HCT116 (cell line): ENCODE results near the gene KPNA3. TPM values are rescaled to one million over a fixed set of nuclear protein-coding genes. Genes with fewer than 3 reads are reported as not detected.

ENCODE experiments used
- ATAC-seq: fragments of 200-7000 bp; cut with Tn5 transposase; 2 replicates; pipeline ENCODE4 v1.9.1; 2020; ENCODE audit warnings: mild to moderate bottlenecking, moderate library complexity
- BruUV-seq: library from RNA; stranded (reverse); fragments of 400-500 nt; replicated peaks from 2 replicates; lab custom pipeline; 2021; lab: Mats Ljungman, UMichigan
- CTCF ChIA-PET: fragments of 300-600 bp; sonication (Branson Sonifier 250); formaldehyde crosslinking; loops from one replicate; lab custom pipeline; 2021; ENCODE audit warnings: antibody characterized with exemption; lab: Charles Lee
- POLR2A ChIA-PET: fragments of 300-600, 350-600 bp; sonication (Branson Sonifier 250); formaldehyde crosslinking; loops from one replicate; lab custom pipeline; 2021; ENCODE audit warnings: antibody characterized with exemption; lab: Charles Lee
- RAD21 ChIA-PET, 2 experiments: fragments of 300-600 bp; sonication (Branson Sonifier 250); formaldehyde crosslinking; loops; one replicate each; lab custom pipeline; 2023; ENCODE audit warnings: low total read pairs in 2 of 2; ENCODE audit not compliant: uncharacterized antibody in 2 of 2, unreplicated experiment in 2 of 2, low non-redundant PET in 1 of 2; lab: Charles Lee
- DNase-seq: peaks from one replicate; pipeline ENCODE4 v3.0.0-alpha.2; 2010; ENCODE audit warnings: low read depth, low spot score
- H2AFZ ChIP-seq: fragments of 200-600 bp; shearing (Covaris generic), sonication (generic); 2 replicates; pipeline ENCODE4 v1.6.1; 2017; ENCODE audit warnings: low read depth, mixed run types, mixed read lengths, antibody characterized with exemption, low read length; ENCODE audit not compliant: poor library complexity, severe bottlenecking
- H3K27ac ChIP-seq: 2 replicates; pipeline ENCODE4 v1.5.1; 2012; ENCODE audit warnings: low read depth, low read length
- H3K27me3 ChIP-seq: fragments of 200-600 bp; sonication (generic); 2 replicates; pipeline ENCODE4 v1.6.1; 2016; ENCODE audit warnings: mixed run types, low read length, mixed read lengths; ENCODE audit not compliant: insufficient read depth
- H3K36me3 ChIP-seq, 2 experiments: fragments of 200-500 bp in 1 of 2; fragments of 200-600 bp in 1 of 2; sonication (Bioruptor generic) in 1 of 2; sonication (generic) in 1 of 2; 2 replicates each; pipeline versions ENCODE4 v1.5.1 to v1.6.1; 2014 to 2016; ENCODE audit warnings: low read length in 2 of 2, inconsistent platforms in 1 of 2, mixed read lengths in 1 of 2, mixed run types in 1 of 2; ENCODE audit not compliant: insufficient read depth in 2 of 2, control insufficient read depth in 1 of 2
- H3K4me1 ChIP-seq, 2 experiments: fragments of 200-600 bp in 1 of 2; sonication (generic) in 1 of 2; 2 replicates each; pipeline versions ENCODE4 v1.5.1 to v1.6.1; 2012 to 2017; ENCODE audit warnings: low read length in 2 of 2, inconsistent platforms in 1 of 2, mild to moderate bottlenecking in 1 of 2, mixed read lengths in 1 of 2, mixed run types in 1 of 2, moderate library complexity in 1 of 2; ENCODE audit not compliant: insufficient read depth in 2 of 2, control insufficient read depth in 1 of 2
- H3K4me2 ChIP-seq: fragments of 200-600 bp; sonication (generic); 2 replicates; pipeline ENCODE4 v1.6.1; 2017; ENCODE audit warnings: mixed run types, low read length, mixed read lengths
- H3K4me3 ChIP-seq, 2 experiments: fragments of 200-600 bp in 1 of 2; sonication (generic) in 1 of 2; replicated peaks in 1 of 2; 2 replicates each; pipeline ENCODE4 v1.5.1; 2011 to 2016; ENCODE audit warnings: low read length in 2 of 2, control low read depth in 1 of 2, low read depth in 1 of 2, mild to moderate bottlenecking in 1 of 2, mixed read lengths in 1 of 2, mixed run types in 1 of 2
- H3K79me2 ChIP-seq: fragments of 200-600 bp; sonication (generic); 2 replicates; pipeline ENCODE4 v1.6.1; 2017; ENCODE audit warnings: mild to moderate bottlenecking, mixed run types, low read length, moderate library complexity, mixed read lengths; ENCODE audit not compliant: insufficient read depth
- H3K9ac ChIP-seq: fragments of 200-600 bp; sonication (generic); 2 replicates; pipeline ENCODE4 v1.6.1; 2016; ENCODE audit warnings: low read length, mixed read lengths
- H3K9me2 ChIP-seq: fragments of 200-600 bp; sonication (generic), shearing (Covaris generic); 2 replicates; pipeline ENCODE4 v1.6.1; 2017; ENCODE audit warnings: mixed run types, mild to moderate bottlenecking, moderate library complexity; ENCODE audit not compliant: insufficient read depth
- H3K9me3 ChIP-seq, 2 experiments: fragments of 200-500 bp in 1 of 2; fragments of 200-600 bp in 1 of 2; sonication (Bioruptor generic) in 1 of 2; sonication (generic) in 1 of 2; 2 replicates each; pipeline ENCODE4 v1.6.1; 2014 to 2017; ENCODE audit warnings: low read length in 2 of 2, mixed read lengths in 2 of 2, inconsistent platforms in 1 of 2, low read depth in 1 of 2, mild to moderate bottlenecking in 1 of 2, mixed run types in 1 of 2, moderate library complexity in 1 of 2; ENCODE audit not compliant: control insufficient read depth in 1 of 2, insufficient read depth in 1 of 2
- H4K20me1 ChIP-seq: fragments of 200-600 bp; sonication (generic), shearing (Covaris generic); 2 replicates; pipeline ENCODE4 v1.6.1; 2017; ENCODE audit warnings: mixed run types, mild to moderate bottlenecking, moderate library complexity; ENCODE audit not compliant: insufficient read depth
- CBX3 ChIP-seq: IDR thresholded peaks from 2 replicates; pipeline ENCODE4 v1.6.1; 2012; ENCODE audit warnings: low read depth
- CEBPB ChIP-seq: IDR thresholded peaks from 2 replicates; pipeline ENCODE4 v1.6.1; 2012; ENCODE audit warnings: low read depth
- CTCF ChIP-seq, 3 experiments: fragments of 200-600 bp in 1 of 3; sonication (generic) in 1 of 3; IDR thresholded peaks in 2 of 3; conservative IDR thresholded peaks in 1 of 3; 2 replicates each; pipeline ENCODE4 v1.5.1; 2012 to 2017; ENCODE audit warnings: low read depth in 2 of 3, low read length in 2 of 3, antibody characterized with exemption in 1 of 3, borderline replicate concordance in 1 of 3, control low read depth in 1 of 3, mild to moderate bottlenecking in 1 of 3, mixed read lengths in 1 of 3, mixed run types in 1 of 3, moderate library complexity in 1 of 3; ENCODE audit not compliant: insufficient read depth in 1 of 3
- EGR1 ChIP-seq: IDR thresholded peaks from 2 replicates; pipeline ENCODE4 v1.6.1; 2012; ENCODE audit warnings: low read depth
- EZH2 ChIP-seq: fragments of 200-600 bp; sonication (generic); IDR thresholded peaks from 2 replicates; pipeline ENCODE4 v1.6.1; 2017; ENCODE audit warnings: antibody characterized with exemption, mixed run types
- EZH2phosphoT487 ChIP-seq: fragments of 200-600 bp; IDR thresholded peaks from 2 replicates; pipeline ENCODE4 v1.6.1; 2018; ENCODE audit warnings: antibody characterized with exemption, borderline replicate concordance
- FOSL1 ChIP-seq: IDR thresholded peaks from 2 replicates; pipeline ENCODE4 v1.6.1; 2012; ENCODE audit warnings: low read depth
- JUND ChIP-seq: IDR thresholded peaks from 2 replicates; pipeline ENCODE4 v1.6.1; 2012
- POLR2AphosphoS5 ChIP-seq: IDR thresholded peaks from 2 replicates; pipeline ENCODE4 v1.6.1; 2011; ENCODE audit warnings: mild to moderate bottlenecking, low read depth, low read length, moderate library complexity
- SIN3A ChIP-seq: IDR thresholded peaks from 2 replicates; pipeline ENCODE4 v1.6.1; 2012; ENCODE audit warnings: low read depth
- SP1 ChIP-seq: IDR thresholded peaks from 2 replicates; pipeline ENCODE4 v1.6.1; 2012; ENCODE audit warnings: low read depth
- TCF7L2 ChIP-seq: IDR thresholded peaks from 2 replicates; pipeline ENCODE4 v1.7.0; 2011; ENCODE audit warnings: borderline replicate concordance, inconsistent platforms; ENCODE audit not compliant: insufficient read depth, insufficient read length; ENCODE audit errors: extremely low read depth
- YY1 ChIP-seq: IDR thresholded peaks from 2 replicates; pipeline ENCODE4 v1.6.1; 2011; ENCODE audit warnings: low read length, low read depth, moderate library complexity, mild to moderate bottlenecking; ENCODE audit not compliant: insufficient replicate concordance; ENCODE audit errors: extremely low read depth
- ZBTB33 ChIP-seq: IDR thresholded peaks from 2 replicates; pipeline ENCODE4 v1.6.1; 2011; ENCODE audit warnings: mild to moderate bottlenecking, low read length, moderate library complexity; ENCODE audit not compliant: insufficient replicate concordance; ENCODE audit errors: extremely low read depth
- ZFX ChIP-seq: fragments of 450-650 bp; IDR thresholded peaks from 2 replicates; pipeline ENCODE4 v1.6.1; 2017
- ZNF274 ChIP-seq: fragments of 200-500 bp; sonication (Bioruptor generic); IDR thresholded peaks from 2 replicates; pipeline ENCODE4 v1.6.1; 2014; ENCODE audit warnings: mild to moderate bottlenecking, low read depth, low read length, inconsistent platforms
- intact Hi-C: fragments of 100-400 bp; cut with micrococcal nuclease; formaldehyde crosslinking; loops from 2 replicates; pipeline ENCODE4 v1.10.0; 2022
- total RNA-seq: library from RNA; stranded (reverse); gene quantifications from one replicate; pipeline ENCODE4 v1.2.1, GENCODE V29; 2021; ENCODE audit not compliant: unreplicated experiment
- TF ChIP-seq, protein P1 (sequence below): IDR thresholded peaks from 2 replicates; pipeline ENCODE4 v1.6.1; 2012

The KPNA3 gene
- total RNA-seq, 1 experiment from 2014 or later = 45.0 TPM

GRCh38 chr13:49678191-49678914 lies 114.1 kb downstream of the KPNA3 start (continued):
- TF ChIP-seq ZBTB33 (no peak), CEBPB (no peak), FOSL1 (no peak), ZNF274 (no peak), ZFX (no peak), YY1 (no peak), SP1 (no peak)

- Histone ChIP-seq H3K4me3 (no peak overlapping the region), H3K4me1 (no peaks in the 10 kb centered on the region), H3K9me2 (no peaks in the 10 kb centered on the region), H3K4me2 (no peak overlapping the region), H2AFZ (no peak overlapping the region), H3K79me2 (peaks cover 71% of the 10 kb centered on the region), H3K9ac (no peak overlapping the region), H3K27me3 (no peaks in the 10 kb centered on the region), H4K20me1 (no peaks in the 10 kb centered on the region), H3K36me3 (peaks cover 0 to 15% of the 10 kb centered on the region in 2 experiments; a peak in 1 of 4 replicates), H3K27ac (no peak overlapping the region), H3K9me3 (no peaks in the 10 kb centered on the region)
- DNase-seq = no peak
- intact Hi-C loops = loop anchor here (10.0 kb wide), 1 partner anchor 318 kb away; the partner anchor contains the start of gene TRIM13
- CTCF ChIA-PET = no interaction called here
- no TSS peak for BruUV-seq
- RAD21 ChIA-PET = no interaction called here
- no peak for ATAC-seq
- POLR2A ChIA-PET = no interaction called here
- no peak for TF ChIP-seq CBX3
- TF ChIP-seq ZNF274 = no peak
- no peak for TF ChIP-seq SIN3A
- no peak for TF ChIP-seq ZFX
- TF ChIP-seq EZH2phosphoT487 = no peak
- TF ChIP-seq YY1 = no peak
- TF ChIP-seq, protein P1, sequence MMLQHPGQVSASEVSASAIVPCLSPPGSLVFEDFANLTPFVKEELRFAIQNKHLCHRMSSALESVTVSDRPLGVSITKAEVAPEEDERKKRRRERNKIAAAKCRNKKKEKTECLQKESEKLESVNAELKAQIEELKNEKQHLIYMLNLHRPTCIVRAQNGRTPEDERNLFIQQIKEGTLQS = no peak
- TF ChIP-seq POLR2AphosphoS5 = no peak
- TF ChIP-seq EGR1 = no peak
- no peak for TF ChIP-seq FOSL1
- no peak for TF ChIP-seq CTCF (IDR thresholded peaks at IDR 0.05 in 2 of 3, conservative IDR thresholded peaks at IDR 0.05 in 1 of 3; ENCODE audit: borderline replicate concordance in 1 of 3, insufficient read depth in 1 of 3, low read depth in 2 of 3, low read length in 2 of 3)
- TF ChIP-seq SP1 = no peak
- TF ChIP-seq TCF7L2 = no peak
- no peak for TF ChIP-seq EZH2
- TF ChIP-seq JUND = no peak
- TF ChIP-seq ZBTB33 = no peak
Measured at GRCh38 chr13:49676581-49677298, 115.7 kb downstream of the KPNA3 start.
